OCI-LY7 (cell line): ENCODE results near the gene ANKRD49. TPM values are rescaled to one million over a fixed set of nuclear protein-coding genes. Genes with fewer than 3 reads are reported as not detected.
"Not testable (repeated sequence)": the region's sequence is repeated elsewhere in the genome, so short reads cannot be mapped to it uniquely, and the experiment has no call there.

Source experiments
- BruUV-seq: library from RNA; stranded (reverse); fragments of 400-500 nt; replicated peaks from 2 replicates; lab custom pipeline; 2021; lab: Mats Ljungman, UMichigan
- CTCF ChIA-PET: fragments of 300-600 bp; sonication (Branson Sonifier 250); formaldehyde crosslinking; loops from one replicate; lab custom pipeline; 2022; ENCODE audit warnings: antibody characterized with exemption; ENCODE audit not compliant: unreplicated experiment; lab: Charles Lee
- POLR2A ChIA-PET: fragments of 300-600 bp; sonication (Branson Sonifier 250); formaldehyde crosslinking; loops from one replicate; lab custom pipeline; 2022; ENCODE audit warnings: antibody characterized with exemption; lab: Charles Lee
- DNase-seq: peaks from one replicate; pipeline ENCODE4 v3.0.0-alpha.2; 2015; ENCODE audit warnings: low spot score
- H2AFZ ChIP-seq: fragments of 200-600 bp; sonication (generic), shearing (Covaris generic); 2 replicates; pipeline ENCODE4 v1.6.1; 2014; ENCODE audit warnings: mild to moderate bottlenecking, antibody characterized with exemption, low read length, moderate library complexity
- H3K27ac ChIP-seq: fragments of 200-600 bp; sonication (generic); 2 replicates; pipeline ENCODE4 v1.5.1; 2014; ENCODE audit warnings: mixed run types, low read depth, mild to moderate bottlenecking, moderate library complexity, low read length, inconsistent platforms; ENCODE audit not compliant: poor library complexity, severe bottlenecking
- H3K36me3 ChIP-seq: fragments of 200-600 bp; sonication (generic); 2 replicates; pipeline ENCODE4 v1.6.1; 2014; ENCODE audit warnings: mild to moderate bottlenecking, antibody characterized with exemption, low read length, moderate library complexity, mixed read lengths; ENCODE audit not compliant: insufficient read depth
- H3K4me1 ChIP-seq: fragments of 200-600 bp; sonication (generic); 2 replicates; pipeline ENCODE4 v1.5.1; 2014; ENCODE audit warnings: mild to moderate bottlenecking, low read length; ENCODE audit not compliant: insufficient read depth, poor library complexity, severe bottlenecking
- H3K4me2 ChIP-seq: fragments of 200-600 bp; sonication (generic); 2 replicates; pipeline ENCODE4 v1.6.1; 2014; ENCODE audit warnings: mild to moderate bottlenecking, low read length
- H3K4me3 ChIP-seq: fragments of 200-600 bp; sonication (generic); 2 replicates; pipeline ENCODE4 v1.5.1; 2014; ENCODE audit warnings: mild to moderate bottlenecking, low read depth, low read length; ENCODE audit not compliant: poor library complexity, severe bottlenecking
- H3K79me2 ChIP-seq: fragments of 200-600 bp; sonication (generic); 2 replicates; pipeline ENCODE4 v1.6.1; 2016; ENCODE audit warnings: low read depth, mild to moderate bottlenecking, low read length, moderate library complexity, mixed read lengths; ENCODE audit not compliant: insufficient read depth
- H3K9me2 ChIP-seq: fragments of 200-600 bp; sonication (generic); 2 replicates; pipeline ENCODE4 v1.6.1; 2016; ENCODE audit warnings: mild to moderate bottlenecking, low read length, mixed read lengths; ENCODE audit not compliant: insufficient read depth
- H3K9me3 ChIP-seq: fragments of 200-600 bp; sonication (generic); 2 replicates; pipeline ENCODE4 v1.6.1; 2014; ENCODE audit warnings: mild to moderate bottlenecking, mixed run types, low read length, mixed read lengths
- H4K20me1 ChIP-seq: fragments of 200-600 bp; sonication (generic); 2 replicates; pipeline ENCODE4 v1.6.1; 2014; ENCODE audit warnings: mild to moderate bottlenecking, antibody characterized with exemption, low read length, moderate library complexity, mixed read lengths; ENCODE audit not compliant: insufficient read depth
- CTCF ChIP-seq: fragments of 200-600 bp; sonication (generic); conservative IDR thresholded peaks from 2 replicates; pipeline ENCODE4 v1.5.1; 2014; ENCODE audit warnings: mild to moderate bottlenecking, antibody characterized with exemption, low read length, moderate library complexity, mixed read lengths
- EZH2phosphoT487 ChIP-seq: fragments of 200-600 bp; sonication (generic); IDR thresholded peaks from 2 replicates; pipeline ENCODE4 v1.6.1; 2018; ENCODE audit warnings: low read depth, borderline replicate concordance, mild to moderate bottlenecking, mixed run types, antibody characterized with exemption, low read length, moderate library complexity, mixed read lengths
- intact Hi-C: fragments of 100-400 bp; cut with micrococcal nuclease; formaldehyde crosslinking; loops from one replicate; pipeline ENCODE4 v1.10.0; 2022; ENCODE audit not compliant: unreplicated experiment
- total RNA-seq, 2 experiments: library from RNA; depleted of rRNA in 1 of 2; stranded (reverse); fragments of >200 nt in 1 of 2; shearing (Covaris generic) in 1 of 2; gene quantifications; 2 replicates each; pipeline ENCODE4 v1.2.3, GENCODE V29; 2014 to 2022

Gene ANKRD49
- total RNA-seq, 2 experiments from 2014 or later, result 26.8 to 29.2 TPM

GRCh38 chr11:94500181-94500580 lies 6.4 kb downstream of the ANKRD49 start:
- no peak for DNase-seq
- Histone ChIP-seq H3K27ac (no peak overlapping the region), H3K79me2 (peaks cover 6% of the 10 kb centered on the region; the same call in 1 of the 2 replicates), H3K4me2 (no peak overlapping the region), H3K9me2 (no peaks in the 10 kb centered on the region), H3K4me1 (peaks cover 5% of the 10 kb centered on the region), H4K20me1 (peaks cover 4% of the 10 kb centered on the region; the same call in 1 of the 2 replicates), H3K9me3 (no peaks in the 10 kb centered on the region), H3K4me3 (no peak overlapping the region), H2AFZ (no peak overlapping the region), H3K36me3 (peaks cover 47% of the 10 kb centered on the region)
- POLR2A ChIA-PET, result no interaction called here
- CTCF ChIA-PET, result no interaction called here
- intact Hi-C loops, result loop anchor here (10.0 kb wide), 1 partner anchor 575 kb away; no protein-coding TSS in a partner anchor
- no TSS peak for BruUV-seq
- no peak for TF ChIP-seq EZH2phosphoT487
- no peak for TF ChIP-seq CTCF

GRCh38 chr11:94501522-94501921 lies 7.7 kb downstream of the ANKRD49 start:
- Histone ChIP-seq H3K27ac (no peak overlapping the region), H3K4me2 (no peak overlapping the region), H3K79me2 (no peaks in the 10 kb centered on the region), H3K4me3 (no peak overlapping the region), H3K9me2 (no peaks in the 10 kb centered on the region), H4K20me1 (no peaks in the 10 kb centered on the region; the same call in 1 of the 2 replicates), H3K9me3 (no peaks in the 10 kb centered on the region), H3K36me3 (peaks cover 46% of the 10 kb centered on the region), H3K4me1 (no peaks in the 10 kb centered on the region), H2AFZ (no peak overlapping the region)
- ChIA-PET CTCF (no interaction called here), POLR2A (interaction anchor here (0.6 to 0.9 kb wide), 5 partner anchors 9 to 761 kb away, joined by 3 to 5 read pairs (median 3); no protein-coding TSS in a partner anchor)
- no TSS peak for BruUV-seq
- DNase-seq, result no peak
- TF ChIP-seq CTCF, result 0 out of 2 replicates have a peak, but pooled peaks have one; percentile 23
- no peak for TF ChIP-seq EZH2phosphoT487
- intact Hi-C loops, result loop anchor here (10.0 kb wide), 1 partner anchor 577 kb away; no protein-coding TSS in a partner anchor

GRCh38 chr11:94504689-94505293 lies 11.0 kb downstream of the ANKRD49 start:
- Histone ChIP-seq H3K36me3 (peaks cover 14% of the 10 kb centered on the region), H3K4me3 (no peak overlapping the region), H3K4me1 (no peaks in the 10 kb centered on the region), H3K4me2 (no peak overlapping the region), H3K79me2 (no peaks in the 10 kb centered on the region), H3K9me2 (no peaks in the 10 kb centered on the region), H3K27ac (no peak overlapping the region), H3K9me3 (no peaks in the 10 kb centered on the region), H2AFZ (no peak overlapping the region), H4K20me1 (no peaks in the 10 kb centered on the region; the same call in 1 of the 2 replicates)
- BruUV-seq, result no TSS peak
- intact Hi-C loops, result loop anchor here (1.0 to 10.0 kb wide), 3 partner anchors 180 to 580 kb away; no protein-coding TSS in a partner anchor
- DNase-seq, result peak; percentile 64
- ChIA-PET CTCF (interaction anchor here (0.5 kb wide), 1 partner anchor 468 kb away, joined by 4 read pairs; the partner anchor contains the start of gene CWC15), POLR2A (interaction anchor here (0.6 to 1.0 kb wide), 3 partner anchors 11 to 606 kb away, joined by 3 to 4 read pairs (median 4); partner anchors contain the start of genes ANKRD49 and MRE11)
- TF ChIP-seq EZH2phosphoT487, result no peak
- TF ChIP-seq CTCF, result peak; percentile 92

- H4K20me1 ChIP-seq, H3K9me3 ChIP-seq, H3K9me2 ChIP-seq, H2AFZ ChIP-seq, CTCF ChIA-PET, H3K79me2 ChIP-seq, BruUV-seq, H3K4me3 ChIP-seq, H3K27ac ChIP-seq, DNase-seq, POLR2A ChIA-PET, H3K36me3 ChIP-seq, H3K4me2 ChIP-seq, H3K4me1 ChIP-seq: not testable (repeated sequence)
- intact Hi-C loops, result loop anchor here (10.0 kb wide), 1 partner anchor 582 kb away; no protein-coding TSS in a partner anchor
Observed at GRCh38 chr11:94506513-94506912, 12.7 kb downstream of the ANKRD49 start.
